ENCODE data around the gene PRELP.

DNA sequence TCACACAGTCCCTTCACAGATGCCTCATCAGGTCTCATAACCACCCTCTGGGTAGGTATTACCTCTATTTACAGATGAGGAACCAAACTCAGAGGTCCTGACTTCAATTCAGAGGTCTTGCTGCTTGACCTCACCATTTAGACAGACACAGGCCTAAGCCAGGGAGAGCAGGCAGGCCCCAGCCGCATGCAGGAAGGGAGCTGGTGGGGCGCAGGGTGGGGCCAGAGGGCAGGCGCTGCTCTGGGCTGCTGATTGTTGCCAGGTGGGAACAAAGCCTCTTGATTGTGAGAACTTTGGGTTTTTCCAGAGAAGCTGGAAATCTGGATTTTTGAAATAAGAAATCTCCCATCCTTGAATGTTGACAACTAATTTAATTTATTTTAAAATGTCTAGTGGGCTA lies 19.9 kb upstream of the PRELP start:
- no peak for TF ChIP-seq POLR2A (IDR thresholded peaks at IDR 0.05; ENCODE audit: low read depth)
- TF ChIP-seq, protein P1, sequence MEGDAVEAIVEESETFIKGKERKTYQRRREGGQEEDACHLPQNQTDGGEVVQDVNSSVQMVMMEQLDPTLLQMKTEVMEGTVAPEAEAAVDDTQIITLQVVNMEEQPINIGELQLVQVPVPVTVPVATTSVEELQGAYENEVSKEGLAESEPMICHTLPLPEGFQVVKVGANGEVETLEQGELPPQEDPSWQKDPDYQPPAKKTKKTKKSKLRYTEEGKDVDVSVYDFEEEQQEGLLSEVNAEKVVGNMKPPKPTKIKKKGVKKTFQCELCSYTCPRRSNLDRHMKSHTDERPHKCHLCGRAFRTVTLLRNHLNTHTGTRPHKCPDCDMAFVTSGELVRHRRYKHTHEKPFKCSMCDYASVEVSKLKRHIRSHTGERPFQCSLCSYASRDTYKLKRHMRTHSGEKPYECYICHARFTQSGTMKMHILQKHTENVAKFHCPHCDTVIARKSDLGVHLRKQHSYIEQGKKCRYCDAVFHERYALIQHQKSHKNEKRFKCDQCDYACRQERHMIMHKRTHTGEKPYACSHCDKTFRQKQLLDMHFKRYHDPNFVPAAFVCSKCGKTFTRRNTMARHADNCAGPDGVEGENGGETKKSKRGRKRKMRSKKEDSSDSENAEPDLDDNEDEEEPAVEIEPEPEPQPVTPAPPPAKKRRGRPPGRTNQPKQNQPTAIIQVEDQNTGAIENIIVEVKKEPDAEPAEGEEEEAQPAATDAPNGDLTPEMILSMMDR (IDR thresholded peaks at IDR 0.05): no peak
